Heart right ventricle (tissue), 16 donors: ENCODE data around the gene TAS2R50. TPM values are rescaled to one million over a fixed set of nuclear protein-coding genes. Genes with fewer than 3 reads are reported as not detected.

Experiments
- ATAC-seq, 8 donors: fragments of 200-7000 bp; cut with Tn5 transposase; one replicate each; pipeline ENCODE4 v1.9.1; 2020; ENCODE audit warnings: mild to moderate bottlenecking in 8 of 8, moderate library complexity in 8 of 8, moderate number of reproducible peaks in 1 of 8
- DNase-seq, 2 donors: peaks; one replicate each; pipeline ENCODE4 v3.0.0-alpha.2; 2020
- H3K27ac ChIP-seq, 10 donors: fragments of 200-600 bp; sonication (generic) in 2 of 10; one replicate each; pipeline versions ENCODE4 v1.5.0 to v1.8.0; 2020 to 2022; ENCODE audit warnings: mild to moderate bottlenecking in 3 of 10
- H3K27me3 ChIP-seq, 7 donors: fragments of 200-600 bp; one replicate each; pipeline ENCODE4 v1.8.0; 2021 to 2022; ENCODE audit warnings: mild to moderate bottlenecking in 2 of 7
- H3K36me3 ChIP-seq, 9 donors: fragments of 200-600 bp; sonication (generic) in 1 of 9; one replicate each; pipeline versions ENCODE4 v1.5.0 to v1.8.0; 2020 to 2022; ENCODE audit warnings: mild to moderate bottlenecking in 2 of 9
- H3K4me1 ChIP-seq, 9 donors: fragments of 200-600 bp; sonication (generic) in 1 of 9; one replicate each; pipeline versions ENCODE4 v1.5.0 to v1.8.0; 2020 to 2022; ENCODE audit warnings: mild to moderate bottlenecking in 4 of 9
- H3K4me3 ChIP-seq, 10 donors: fragments of 200-600 bp; sonication (generic) in 2 of 10; one replicate each; pipeline versions ENCODE4 v1.5.0 to v1.8.0; 2020 to 2022; ENCODE audit warnings: mild to moderate bottlenecking in 7 of 10, moderate library complexity in 2 of 10
- H3K9me3 ChIP-seq, 11 donors: fragments of 200-600 bp in 10 of 11; sonication (generic) in 2 of 11; one replicate each; pipeline versions ENCODE4 v1.5.0 to v1.8.0; 2013 to 2022; ENCODE audit warnings: mild to moderate bottlenecking in 2 of 11, control low read depth in 1 of 11, moderate library complexity in 1 of 11
- WGBS, 2 donors: extraction: QIAGEN DNeasy Blood & Tissue Kit; methylation state at CpG; one replicate each; pipeline ENCODE4 v1.1.7; 2013; ENCODE audit warnings: inconsistent platforms in 1 of 2; 5-methylcytosine and 5-hydroxymethylcytosine counted together
- intact Hi-C, 10 donors: fragments of 100-400 bp; cut with DNase I; formaldehyde crosslinking; loops; one replicate each; pipeline versions ENCODE4 v1.11.1 to v1.14.2; 2022
- polyA plus RNA-seq, 2 donors: library from polyadenylated mRNA; stranded (reverse); fragments of 200-250 nt; gene quantifications; one replicate each; pipeline ENCODE4 v1.2.3, GENCODE V29; 2013
- total RNA-seq, 10 donors: library from RNA; stranded (reverse); fragmentation: NEBNext Ultra II Directional in 3 of 10; extraction: Animal tissue kit (Norgen Biotek cat#: 25700) in 3 of 10; gene quantifications; one replicate each; pipeline versions ENCODE4 v1.2.1 to v1.2.4, GENCODE V29; 2021 to 2023
- TF ChIP-seq, protein P1 (sequence below), 9 donors: fragments of 200-600 bp; sonication (generic) in 2 of 9; IDR thresholded peaks; one replicate each; pipeline versions ENCODE4 v1.5.0 to v1.8.0; 2021 to 2022; ENCODE audit warnings: antibody characterized with exemption in 9 of 9, mild to moderate bottlenecking in 5 of 9, moderate library complexity in 1 of 9
- donor health status: Arrhythmogenic right ventricular cardiomyopathy.
- donor health status: ischemic (EF 13 %, LVEDD 7.1; RV severe dilation, severe dysfunction).
- donor health status: healthy with polysubstance abuse.
- donor health status: DM: no; HTN: yes; CAD: no.
- donor health status: DM: no; HTN: no; CAD: no.
- donor health status: ischemic (EF 25% LVEDD 6.9; RV normal size, moderate dysfunction).
- donor health status: ischemic (EF 25% LVEDD 5.7; RV mildly dilated, moderate dysfunction).
- donor health status: healthy.
- donor health status: DM: yes; HTN: yes; CAD: no.
- donor health status: Ischemic cardiomyopathy.
- donor health status: ischemic (EF 35%, LVEDD 5.7; RV mildly dilated, moderate dysfunction).
- donor health status: nonischemic (EF 11% LVEDD 7.7; RV severe dilation, severe dysfunction).
- donor health status: DM: yes; HTN: yes; CAD: no.
- donor health status: PGD.
- donor health status: ischemic (EF 29% LVEDD 5.4; RV normal size, mild dysfunction).
- donor health status: nonischemic (EF 23%, LVEDD 6.1; RV moderate dilation, normal function).

TAS2R50 gene
- total and polyA plus RNA-seq, 12 donors = 0.24 to 0.88 (median 0.59) TPM; not detected in 5

DNA sequence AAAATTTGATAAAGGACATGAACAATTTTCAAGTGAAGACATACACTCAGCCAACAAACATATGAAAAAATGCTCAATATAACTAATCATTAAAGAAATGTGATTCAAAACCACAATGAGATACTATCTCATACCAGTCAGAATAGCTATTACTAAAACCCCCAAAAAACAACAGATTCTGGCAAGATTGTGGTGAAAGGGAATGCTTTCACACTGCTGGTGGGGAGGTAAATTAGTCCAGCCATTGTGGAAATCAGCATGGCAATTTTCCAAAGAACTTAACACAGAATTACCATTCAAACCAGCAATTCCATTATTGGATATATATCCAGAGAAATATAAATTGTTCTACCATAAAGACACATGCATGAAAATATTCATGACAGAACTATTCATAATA lies 29.0 kb downstream of the TAS2R50 start:
- H3K36me3 ChIP-seq = no peaks in the 10 kb centered on the region
- intact Hi-C loops = loop anchor here in 3 of 10 donors (10.0 kb wide), 2 partner anchors 217 to 247 kb away; partner anchors contain the start of gene SMIM10L1 (in 2 of the 3)
- H3K4me1 ChIP-seq = peaks cover 0 to 4% (median 0%) of the 10 kb centered on the region in 9 donors
- ATAC-seq = no peak
- H3K9me3 ChIP-seq = peaks cover 0 to 35% (median 3%) of the 10 kb centered on the region in 11 donors
- no peak overlapping the region for H3K4me3 ChIP-seq
- H3K27ac ChIP-seq = no peak overlapping the region
- TF ChIP-seq, protein P1, sequence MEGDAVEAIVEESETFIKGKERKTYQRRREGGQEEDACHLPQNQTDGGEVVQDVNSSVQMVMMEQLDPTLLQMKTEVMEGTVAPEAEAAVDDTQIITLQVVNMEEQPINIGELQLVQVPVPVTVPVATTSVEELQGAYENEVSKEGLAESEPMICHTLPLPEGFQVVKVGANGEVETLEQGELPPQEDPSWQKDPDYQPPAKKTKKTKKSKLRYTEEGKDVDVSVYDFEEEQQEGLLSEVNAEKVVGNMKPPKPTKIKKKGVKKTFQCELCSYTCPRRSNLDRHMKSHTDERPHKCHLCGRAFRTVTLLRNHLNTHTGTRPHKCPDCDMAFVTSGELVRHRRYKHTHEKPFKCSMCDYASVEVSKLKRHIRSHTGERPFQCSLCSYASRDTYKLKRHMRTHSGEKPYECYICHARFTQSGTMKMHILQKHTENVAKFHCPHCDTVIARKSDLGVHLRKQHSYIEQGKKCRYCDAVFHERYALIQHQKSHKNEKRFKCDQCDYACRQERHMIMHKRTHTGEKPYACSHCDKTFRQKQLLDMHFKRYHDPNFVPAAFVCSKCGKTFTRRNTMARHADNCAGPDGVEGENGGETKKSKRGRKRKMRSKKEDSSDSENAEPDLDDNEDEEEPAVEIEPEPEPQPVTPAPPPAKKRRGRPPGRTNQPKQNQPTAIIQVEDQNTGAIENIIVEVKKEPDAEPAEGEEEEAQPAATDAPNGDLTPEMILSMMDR (IDR thresholded peaks at IDR 0.05) = no peak
- H3K27me3 ChIP-seq = no peaks in the 10 kb centered on the region
- DNase-seq = no peak

DNA sequence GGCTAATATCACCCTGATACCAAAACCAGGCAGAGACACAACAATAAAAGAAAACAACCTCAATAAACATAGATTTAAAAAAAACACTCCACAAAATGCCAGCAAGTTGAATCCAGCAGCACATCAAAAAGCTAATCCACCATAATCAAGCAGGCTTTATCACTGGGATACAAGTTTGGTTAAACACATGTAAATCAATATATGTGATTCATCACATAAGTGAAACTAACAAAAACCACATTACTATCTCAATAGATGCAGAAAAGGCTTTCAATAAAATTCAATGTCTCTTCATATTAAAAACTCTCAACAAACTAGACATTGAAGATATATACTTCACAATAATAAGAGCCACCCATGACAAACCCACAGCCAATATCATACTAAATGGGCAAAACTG lies 30.6 kb downstream of the TAS2R50 start:
- Histone ChIP-seq H3K27me3 (no peaks in the 10 kb centered on the region), H3K9me3 (peaks cover 0 to 35% (median 3%) of the 10 kb centered on the region in 11 donors), H3K36me3 (no peaks in the 10 kb centered on the region), H3K4me3 (no peak overlapping the region), H3K4me1 (peaks cover 0 to 4% (median 0%) of the 10 kb centered on the region in 9 donors), H3K27ac (no peak overlapping the region)
- no peak for DNase-seq
- intact Hi-C loops = loop anchor here in 3 of 10 donors (10.0 kb wide), 2 partner anchors 219 to 249 kb away; partner anchors contain the start of gene SMIM10L1 (in 2 of the 3)
- TF ChIP-seq, protein P1 (IDR thresholded peaks at IDR 0.05) = no peak
- ATAC-seq = no peak

DNA sequence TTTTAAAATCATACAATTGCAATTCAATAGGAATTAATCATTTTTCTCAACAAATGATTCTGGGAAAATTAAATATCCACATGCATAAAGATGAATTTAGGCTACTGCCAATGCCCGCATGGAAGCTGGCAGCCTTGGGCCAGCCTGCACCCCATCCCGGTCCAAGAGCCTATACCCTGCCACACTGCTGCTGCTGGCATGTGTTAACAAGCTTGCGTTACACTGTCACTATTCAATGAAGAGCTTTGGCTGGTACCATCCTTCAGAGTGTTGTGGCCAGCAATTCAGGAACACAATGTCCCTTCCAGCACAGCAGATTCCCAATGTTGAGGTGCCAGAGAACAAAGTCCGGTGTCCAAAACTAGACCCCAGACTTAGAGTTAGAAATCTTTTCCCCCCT lies 34.1 kb downstream of the TAS2R50 start:
- ATAC-seq (peak in 7 of 8 donors; percentile 71 to 100 (median 87)), DNase-seq (peak; percentile 11 to 23)
- intact Hi-C loops = loop anchor here in 3 of 10 donors (10.0 kb wide), 2 partner anchors 222 to 252 kb away; partner anchors contain the start of gene SMIM10L1 (in 2 of the 3)
- H3K27me3 ChIP-seq = no peaks in the 10 kb centered on the region
- TF ChIP-seq, protein P1 (IDR thresholded peaks at IDR 0.05) = no peak
- 65 to 67% methylated on average over 4 of the region's 4 CpGs for WGBS, 2 donors
- no peak overlapping the region for H3K27ac ChIP-seq
- peaks cover 0 to 4% (median 0%) of the 10 kb centered on the region in 9 donors for H3K4me1 ChIP-seq
- peaks cover 0 to 35% (median 3%) of the 10 kb centered on the region in 11 donors for H3K9me3 ChIP-seq
- peaks cover 0 to 4% (median 0%) of the 10 kb centered on the region in 9 donors for H3K36me3 ChIP-seq
- H3K4me3 ChIP-seq = no peak overlapping the region

DNA sequence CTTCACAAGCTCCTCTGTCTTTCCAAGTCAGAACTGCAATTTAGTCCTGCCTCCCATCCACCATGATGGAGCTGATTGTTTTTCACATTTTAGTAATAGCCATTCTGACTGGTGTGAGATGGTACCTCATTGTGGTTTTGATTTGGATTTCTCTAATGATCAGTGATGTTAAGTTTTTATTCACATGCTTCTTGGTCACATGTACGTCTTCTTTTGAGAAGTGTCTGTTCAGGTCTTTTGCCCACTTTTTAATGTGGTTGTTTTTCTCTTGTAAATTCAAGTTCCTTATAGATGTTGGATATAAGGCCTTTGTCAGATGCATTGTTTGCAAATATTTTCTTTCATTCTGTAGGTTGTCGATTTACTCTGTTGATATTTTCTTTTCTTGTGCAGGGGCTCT lies 43.5 kb downstream of the TAS2R50 start:
- intact Hi-C loops = no loop called here
- no peaks in the 10 kb centered on the region for H3K4me1 ChIP-seq
- no peak for DNase-seq
- no peaks in the 10 kb centered on the region for H3K36me3 ChIP-seq
- 96 to 99% methylated on average over 2 of the region's 2 CpGs for WGBS, 2 donors
- no peaks in the 10 kb centered on the region for H3K27me3 ChIP-seq
- TF ChIP-seq, protein P1 (IDR thresholded peaks at IDR 0.05) = no peak
- peaks cover 0 to 19% (median 0%) of the 10 kb centered on the region in 11 donors for H3K9me3 ChIP-seq
- no peak overlapping the region for H3K4me3 ChIP-seq
- ATAC-seq = no peak
- H3K27ac ChIP-seq = no peak overlapping the region
